ENCODE data around the gene FGR. TPM values are rescaled to one million over a fixed set of nuclear protein-coding genes. Genes with fewer than 3 reads are reported as not detected.

FGR gene
- total and polyA plus RNA-seq, 8 donors = 3.1 to 126 (median 4.7) TPM

DNA sequence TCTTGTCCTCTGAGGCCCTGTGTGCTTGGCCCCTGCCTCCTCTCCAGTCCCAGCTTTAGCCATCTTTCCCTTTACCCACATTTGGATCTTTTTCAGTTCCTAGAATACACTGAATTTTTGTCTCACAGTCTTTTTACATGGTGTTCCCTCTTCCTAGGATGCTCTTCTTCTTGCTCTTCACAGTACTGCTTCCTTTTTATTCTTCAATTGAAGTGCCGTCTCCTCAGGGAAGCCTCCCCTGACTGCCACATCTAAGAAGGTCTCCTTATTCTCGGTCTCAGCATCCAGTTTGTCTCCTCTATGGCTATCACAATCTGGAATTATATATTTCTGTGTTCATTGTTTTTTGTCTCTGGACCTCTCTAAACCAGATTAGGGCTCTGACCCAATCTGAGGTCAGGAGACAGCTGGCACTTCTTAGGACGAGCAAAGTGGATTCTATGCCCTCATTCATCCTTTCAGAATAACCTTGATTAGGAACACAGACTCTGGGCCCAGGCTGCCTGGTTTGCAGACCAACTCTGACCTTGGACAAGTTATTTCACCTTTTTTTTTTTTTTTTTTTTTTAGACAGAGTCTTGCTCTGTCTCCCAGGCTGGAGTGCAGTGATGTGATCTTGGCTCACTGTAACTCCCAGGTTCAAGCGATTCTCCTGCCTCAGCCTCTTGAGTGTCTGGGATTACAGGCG lies 3.2 kb upstream of the FGR start:
- ATAC-seq (no peak), DNase-seq (peak in 1 of 4 donors; percentile 8)
- Histone ChIP-seq H3K4me1 (peaks cover 0 to 37% of the 10 kb centered on the region in 2 donors), H3K36me3 (no peaks in the 10 kb centered on the region), H3K27ac (no peak overlapping the region), H3K27me3 (peaks cover 0 to 14% of the 10 kb centered on the region in 2 donors), H3K4me3 (no peak overlapping the region), H3K9me3 (no peaks in the 10 kb centered on the region)
- intact Hi-C loops (cut with DNase I) = no loop called here
- TF ChIP-seq, protein P1, sequence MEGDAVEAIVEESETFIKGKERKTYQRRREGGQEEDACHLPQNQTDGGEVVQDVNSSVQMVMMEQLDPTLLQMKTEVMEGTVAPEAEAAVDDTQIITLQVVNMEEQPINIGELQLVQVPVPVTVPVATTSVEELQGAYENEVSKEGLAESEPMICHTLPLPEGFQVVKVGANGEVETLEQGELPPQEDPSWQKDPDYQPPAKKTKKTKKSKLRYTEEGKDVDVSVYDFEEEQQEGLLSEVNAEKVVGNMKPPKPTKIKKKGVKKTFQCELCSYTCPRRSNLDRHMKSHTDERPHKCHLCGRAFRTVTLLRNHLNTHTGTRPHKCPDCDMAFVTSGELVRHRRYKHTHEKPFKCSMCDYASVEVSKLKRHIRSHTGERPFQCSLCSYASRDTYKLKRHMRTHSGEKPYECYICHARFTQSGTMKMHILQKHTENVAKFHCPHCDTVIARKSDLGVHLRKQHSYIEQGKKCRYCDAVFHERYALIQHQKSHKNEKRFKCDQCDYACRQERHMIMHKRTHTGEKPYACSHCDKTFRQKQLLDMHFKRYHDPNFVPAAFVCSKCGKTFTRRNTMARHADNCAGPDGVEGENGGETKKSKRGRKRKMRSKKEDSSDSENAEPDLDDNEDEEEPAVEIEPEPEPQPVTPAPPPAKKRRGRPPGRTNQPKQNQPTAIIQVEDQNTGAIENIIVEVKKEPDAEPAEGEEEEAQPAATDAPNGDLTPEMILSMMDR (IDR thresholded peaks at IDR 0.05) = no peak

DNA sequence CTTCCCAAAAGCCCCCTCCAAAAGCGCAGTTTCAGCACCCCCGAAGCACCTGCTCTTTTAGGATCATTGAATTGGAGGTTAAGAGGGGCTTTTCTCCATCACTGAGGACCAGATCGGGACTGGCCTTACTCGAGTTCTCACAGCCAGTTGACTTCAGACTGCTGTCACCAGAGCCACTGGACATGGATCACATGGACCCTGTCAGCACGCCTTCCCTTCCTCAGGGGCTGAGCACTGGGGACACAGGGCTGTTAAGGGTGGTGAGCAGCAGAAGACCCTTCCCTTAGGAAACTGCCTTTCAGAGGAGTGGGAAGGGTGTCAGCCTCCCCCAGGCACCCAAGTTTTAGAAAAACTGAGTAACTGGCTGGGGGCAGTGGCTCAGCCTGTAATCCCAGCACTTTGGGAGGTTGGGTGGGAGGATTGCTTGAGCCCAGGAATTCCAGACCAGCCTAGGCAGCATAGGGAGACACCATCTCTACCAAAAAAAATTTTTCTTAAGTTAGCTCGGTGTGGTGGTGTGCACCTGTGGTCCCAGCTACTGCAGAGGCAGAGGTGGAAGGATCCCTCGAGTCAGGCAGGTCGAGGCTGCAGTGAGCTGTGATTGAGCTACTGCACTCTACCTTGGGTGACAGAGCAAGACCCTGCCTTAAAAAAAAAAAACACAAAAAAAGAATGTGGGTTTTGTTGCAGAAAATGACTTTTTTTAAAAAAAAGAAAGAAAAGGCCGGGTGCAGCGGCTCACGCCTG lies 584 bp upstream of the FGR start:
- peak overlapping the region; percentile 78 to 95 for H3K27ac ChIP-seq
- H3K36me3 ChIP-seq = no peaks in the 10 kb centered on the region
- DNase-seq = peak in 1 of 4 donors; percentile 13
- no peak for ATAC-seq
- no peaks in the 10 kb centered on the region for H3K9me3 ChIP-seq
- intact Hi-C loops (cut with DNase I) = no loop called here
- TF ChIP-seq, protein P1 (IDR thresholded peaks at IDR 0.05) = no peak
- H3K4me3 ChIP-seq = peak overlapping the region in 1 of 2 donors; percentile 63
- peaks cover 0 to 64% of the 10 kb centered on the region in 2 donors for H3K4me1 ChIP-seq
- peaks cover 0 to 14% of the 10 kb centered on the region in 2 donors for H3K27me3 ChIP-seq

DNA sequence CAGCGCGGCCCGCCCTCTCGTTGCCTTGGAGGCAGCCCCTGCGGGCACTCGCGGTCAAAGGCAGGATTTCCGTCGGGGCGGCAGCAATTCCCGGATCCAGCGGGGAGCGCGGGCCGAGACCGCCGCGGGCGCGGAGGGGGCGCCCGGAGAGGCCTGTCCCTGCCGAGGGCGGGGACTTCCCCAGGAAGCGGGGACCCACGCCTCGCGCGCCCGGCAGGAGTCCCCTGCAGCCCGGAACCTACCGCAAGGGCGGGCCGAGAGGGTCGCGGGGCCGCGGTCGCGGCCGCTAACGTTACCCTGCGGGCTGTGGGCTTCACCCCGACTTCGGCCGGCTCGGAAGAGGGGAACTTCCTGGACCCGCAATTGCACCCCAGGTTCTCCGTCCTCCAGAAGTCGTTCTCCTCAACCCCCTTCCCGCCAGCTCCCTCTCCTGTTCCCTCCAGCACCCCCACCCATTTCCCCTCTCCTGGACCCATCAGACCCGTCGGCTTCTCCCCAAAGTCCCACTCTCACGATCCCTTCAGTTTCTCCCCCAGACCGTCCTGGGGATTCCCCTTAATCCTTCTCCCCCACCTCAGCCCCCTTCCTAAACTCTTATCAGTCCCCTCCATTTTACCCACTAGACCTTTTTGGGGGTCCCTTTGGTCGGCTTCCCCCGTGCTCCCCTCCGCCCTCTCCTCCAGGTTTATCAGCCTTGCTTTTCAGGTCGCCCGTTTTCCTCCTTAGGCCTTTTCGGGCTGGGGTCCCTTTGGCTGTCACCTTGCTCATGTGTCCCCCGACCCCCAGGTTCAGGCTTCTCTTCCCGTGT lies 604 bp downstream of the FGR start:
- Histone ChIP-seq H3K27ac (peak overlapping the region; percentile 78 to 95), H3K4me3 (peak overlapping the region; percentile 34 to 63), H3K36me3 (no peaks in the 10 kb centered on the region), H3K27me3 (peaks cover 0 to 14% of the 10 kb centered on the region in 2 donors), H3K4me1 (peaks cover 0 to 75% of the 10 kb centered on the region in 2 donors), H3K9me3 (no peaks in the 10 kb centered on the region)
- TF ChIP-seq, protein P1 (IDR thresholded peaks at IDR 0.05) = peak in 1 of 2 donors; percentile 20
- peak in 2 of 4 donors; percentile 51 to 93 for DNase-seq
- peak; percentile 53 for ATAC-seq
- intact Hi-C loops (cut with DNase I) = no loop called here

DNA sequence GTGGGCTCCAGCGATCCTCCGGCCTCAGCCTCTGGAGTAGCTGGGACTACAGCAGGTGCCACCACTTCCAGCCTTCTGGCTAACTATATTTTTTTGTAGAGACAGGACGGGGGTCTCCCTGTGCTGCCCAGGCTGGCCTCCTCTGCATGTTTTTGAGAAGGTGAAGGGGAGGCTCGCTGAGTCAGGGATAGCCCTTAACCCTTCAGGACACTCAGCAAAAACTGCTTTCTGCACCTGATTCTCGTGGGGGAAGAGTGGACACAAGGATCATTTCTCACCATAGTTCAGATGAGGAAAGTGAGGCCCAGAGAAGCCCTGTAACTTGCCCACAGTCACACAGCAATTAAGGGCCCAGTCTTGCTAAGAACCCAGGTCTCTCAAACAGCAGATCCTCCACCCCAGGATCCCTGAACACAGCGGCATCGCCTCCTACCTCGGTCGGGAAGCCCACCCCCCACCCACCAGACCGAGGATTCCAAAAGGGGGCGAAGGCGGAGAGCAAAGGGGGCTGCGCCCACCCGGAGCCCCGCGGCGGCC lies 1.3 kb downstream of the FGR start:
- DNase-seq = peak in 1 of 4 donors; percentile 15
- ATAC-seq = no peak
- H3K27me3 ChIP-seq = peaks cover 0 to 14% of the 10 kb centered on the region in 2 donors
- no peaks in the 10 kb centered on the region for H3K9me3 ChIP-seq
- H3K27ac ChIP-seq = peak overlapping the region; percentile 78 to 95
- intact Hi-C loops (cut with DNase I) = no loop called here
- no peaks in the 10 kb centered on the region for H3K36me3 ChIP-seq
- H3K4me1 ChIP-seq = peaks cover 5 to 82% of the 10 kb centered on the region in 2 donors
- peak overlapping the region; percentile 34 to 63 for H3K4me3 ChIP-seq
- TF ChIP-seq, protein P1 (IDR thresholded peaks at IDR 0.05) = no peak
